K562 (cell line): ENCODE data around the gene ASPRV1. TPM values are rescaled to one million over a fixed set of nuclear protein-coding genes. Genes with fewer than 3 reads are reported as not detected.
A peak's percentile ranks its signal among the peaks of the same experiment; 100 is the strongest.

Source experiments
- ARID1B ChIP-seq: fragments of 450-650 bp; IDR thresholded peaks from 2 replicates; pipeline ENCODE4 v1.6.1; 2016; ENCODE audit warnings: antibody characterized with exemption, mild to moderate bottlenecking, inconsistent platforms
- ARID2 ChIP-seq: fragments of 450-650 bp; IDR thresholded peaks from 2 replicates; pipeline ENCODE4 v1.6.1; 2017; ENCODE audit warnings: antibody characterized with exemption, mild to moderate bottlenecking
- ASH1L ChIP-seq: fragments of 450-650 bp; IDR thresholded peaks from 2 replicates; pipeline ENCODE4 v1.6.1; 2018; ENCODE audit warnings: borderline replicate concordance, mild to moderate bottlenecking, low read depth; ENCODE audit not compliant: partially characterized antibody
- ATF1 ChIP-seq, 2 experiments: fragments of 450-650 bp in 1 of 2; IDR thresholded peaks; 2 replicates each; pipeline ENCODE4 v1.6.1; 2016; ENCODE audit warnings: missing compliant biosample characterization in 1 of 2, missing genetic modification characterization in 1 of 2
- BHLHE40 ChIP-seq: IDR thresholded peaks from 2 replicates; pipeline ENCODE4 v1.6.1; 2011; ENCODE audit warnings: low read length, improper control_type of control experiment
- CAMTA2 ChIP-seq: fragments of 250-450 bp; sonication (Bioruptor Pico); conservative IDR thresholded peaks from 2 replicates; pipeline ENCODE4 v1.5.1; 2022
- CHAMP1 ChIP-seq: fragments of 450-650 bp; IDR thresholded peaks from 2 replicates; pipeline ENCODE4 v1.6.1; 2016; ENCODE audit warnings: mild to moderate bottlenecking
- ELF1 ChIP-seq: fragments of 200-800 bp; sonication (Bioruptor generic); IDR thresholded peaks from 2 replicates; pipeline ENCODE4 v1.6.1; 2016; ENCODE audit warnings: missing genetic modification characterization, missing compliant biosample characterization
- ELF2 ChIP-seq: fragments of 250-450 bp; sonication (Bioruptor Pico); IDR thresholded peaks from 2 replicates; pipeline ENCODE4 v1.5.0; 2021; ENCODE audit warnings: mild to moderate bottlenecking
- EP400 ChIP-seq: fragments of 450-650 bp; IDR thresholded peaks from 2 replicates; pipeline ENCODE4 v1.6.1; 2017; ENCODE audit warnings: antibody characterized with exemption, mild to moderate bottlenecking, moderate library complexity
- GATAD2A ChIP-seq: fragments of 450-650 bp; IDR thresholded peaks from 2 replicates; pipeline ENCODE4 v1.6.1; 2017
- HMG20A ChIP-seq: fragments of 450-650 bp; formaldehyde crosslinking; conservative IDR thresholded peaks from 2 replicates; pipeline ENCODE4 v1.4.0; 2020; ENCODE audit warnings: mild to moderate bottlenecking, mixed read lengths
- MXD1 ChIP-seq: fragments of 250-450 bp; sonication (Bioruptor Pico); IDR thresholded peaks from 2 replicates; pipeline ENCODE4 v1.8.0; 2021; ENCODE audit warnings: borderline replicate concordance, mild to moderate bottlenecking, moderate library complexity; ENCODE audit not compliant: poor library complexity, severe bottlenecking
- NCOA2 ChIP-seq, 2 experiments: fragments of 450-650 bp; IDR thresholded peaks; 2 replicates each; pipeline ENCODE4 v1.6.1; 2018; ENCODE audit warnings: mild to moderate bottlenecking in 2 of 2, moderate library complexity in 1 of 2; ENCODE audit not compliant: partially characterized antibody in 2 of 2
- POLR2B ChIP-seq: fragments of 450-650 bp; IDR thresholded peaks from 2 replicates; pipeline ENCODE4 v1.6.1; 2018; ENCODE audit warnings: low read depth; ENCODE audit not compliant: partially characterized antibody
- SREBF1 ChIP-seq: fragments of 150-350 bp; IDR thresholded peaks from 2 replicates; pipeline ENCODE4 v1.6.1; 2014; ENCODE audit warnings: antibody characterized with exemption, low read depth, low read length, borderline replicate concordance
- SRSF9 ChIP-seq: fragments of 200-400 bp; formaldehyde crosslinking; IDR thresholded peaks from 2 replicates; pipeline ENCODE4 v1.6.1; 2017; ENCODE audit warnings: low read depth, low read length, borderline replicate concordance
- STAG1 ChIP-seq: sonication (generic); formaldehyde crosslinking; IDR thresholded peaks from 2 replicates; pipeline ENCODE4 v1.5.0; 2020; ENCODE audit warnings: missing genetic modification reagents, borderline replicate concordance
- TRIM25 ChIP-seq: fragments of 450-650 bp; IDR thresholded peaks from 2 replicates; pipeline ENCODE4 v1.7.0; 2016; ENCODE audit warnings: borderline replicate concordance
- ZNF124 ChIP-seq: sonication (generic); formaldehyde crosslinking; IDR thresholded peaks from 2 replicates; pipeline ENCODE4 v1.8.1; 2022; ENCODE audit warnings: missing genetic modification reagents
- ZNF184 ChIP-seq: sonication (generic); formaldehyde crosslinking; IDR thresholded peaks from 2 replicates; pipeline ENCODE4 v1.5.0; 2020; ENCODE audit warnings: missing genetic modification reagents
- ZNF311 ChIP-seq: fragments of 250-450 bp; sonication (Bioruptor Pico); IDR thresholded peaks from 2 replicates; pipeline ENCODE4 v1.4.0; 2020; ENCODE audit warnings: mild to moderate bottlenecking, moderate library complexity
- ZNF384 ChIP-seq: IDR thresholded peaks from 2 replicates; pipeline ENCODE4 v1.6.1; 2012; ENCODE audit warnings: low read depth, low read length, improper control_type of control experiment
- ZNF431 ChIP-seq: sonication (generic); formaldehyde crosslinking; IDR thresholded peaks from 2 replicates; pipeline ENCODE4 v1.8.0; 2022; ENCODE audit warnings: mild to moderate bottlenecking, missing genetic modification reagents
- ZNF644 ChIP-seq: fragments of 200-800 bp; sonication (Bioruptor generic); IDR thresholded peaks from 2 replicates; pipeline ENCODE4 v1.6.1; 2016; ENCODE audit warnings: low read depth, missing genetic modification characterization, missing compliant biosample characterization
- ZNF696 ChIP-seq: fragments of 250-450 bp; sonication (Bioruptor Pico); conservative IDR thresholded peaks from 2 replicates; pipeline ENCODE4 v1.4.0; 2020; ENCODE audit warnings: mild to moderate bottlenecking, moderate library complexity
- ZNF717 ChIP-seq: fragments of 250-450 bp; sonication (Bioruptor Pico); IDR thresholded peaks from 2 replicates; pipeline ENCODE4 v1.5.0; 2021
- ZNF76 ChIP-seq: fragments of 250-450 bp; sonication (Bioruptor Pico); IDR thresholded peaks from 2 replicates; pipeline ENCODE4 v1.4.0; 2020; ENCODE audit warnings: mild to moderate bottlenecking, moderate library complexity, borderline replicate concordance
- ZZZ3 ChIP-seq: fragments of 450-650 bp; IDR thresholded peaks from 2 replicates; pipeline ENCODE4 v1.6.1; 2016; ENCODE audit warnings: antibody characterized with exemption, mild to moderate bottlenecking, moderate library complexity
- polyA plus RNA-seq, 8 experiments: library from polyadenylated mRNA; depleted of rRNA in 4 of 8; stranded (reverse) in 5 of 8; unstranded in 3 of 8; fragments of >200 nt; fragmentation: Nextera tagmentation in 2 of 8; fragmentation: Illumina TruSeq in 1 of 8; extraction: Ambion mirVana in 2 of 8; extraction: Trizol in 1 of 8; gene quantifications; 2 replicates each; pipeline versions ENCODE4 v1.2.1 to v1.2.3, GENCODE V29; 2011 to 2014; ENCODE audit warnings: inconsistent platforms in 1 of 8, missing spikeins in 1 of 8
- total RNA-seq, 7 experiments: library from RNA; depleted of rRNA in 6 of 7; stranded (reverse); fragments of >200 nt in 6 of 7; fragmentation: Illumina TruSeq in 2 of 7; extraction: Trizol in 2 of 7; gene quantifications; 2 replicates each; pipeline versions ENCODE4 v1.2.1 to v1.2.3, GENCODE V29; 2011 to 2021; ENCODE audit warnings: low replicate concordance in 1 of 7

ASPRV1 gene
- total and polyA plus RNA-seq, 9 of the 15 experiments (the other 6 are each of a cell fraction or from before 2014, with no cell fraction given), result 0.17 to 0.72 (median 0.47) TPM; not detected in 1

- TF ChIP-seq MXD1 (no peak), ZZZ3 (no peak), ZNF431 (CRISPR knock-in tag) (no peak), ZNF311 (CRISPR knock-in tag) (0 out of 2 replicates have a peak, but pooled peaks have one; percentile 4), NCOA2 (IDR thresholded peaks at IDR 0.05; ENCODE audit: partially characterized antibody in 2 of 2) (no peak), POLR2B (no peak), ZNF384 (no peak), EP400 (peak; percentile 6; the same call in 1 of the 2 replicates), CHAMP1 (no peak), ELF1 (tag) (no peak), ATF1 (CRISPR knock-in tag; IDR thresholded peaks at IDR 0.05) (no peak), ATF1 (tag; IDR thresholded peaks at IDR 0.05) (no peak), ZNF696 (CRISPR knock-in tag) (no peak), ELF2 (no peak), STAG1 (CRISPR knock-in tag) (no peak), SREBF1 (no peak), SRSF9 (no peak), ASH1L (no peak), ARID1B (0 out of 2 replicates have a peak, but pooled peaks have one; percentile 0), BHLHE40 (no peak), TRIM25 (no peak), ZNF76 (CRISPR knock-in tag) (no peak), CAMTA2 (CRISPR knock-in tag) (no peak), GATAD2A (no peak), ZNF717 (CRISPR knock-in tag) (no peak), HMG20A (CRISPR knock-in tag) (no peak), ARID2 (no peak), ZNF184 (CRISPR knock-in tag) (no peak), ZNF644 (tag) (no peak), ZNF124 (CRISPR knock-in tag) (no peak)
These were observed 26.9 kb downstream of the ASPRV1 start (continued) for GRCh38 chr2:69934614-69934908.
